ENCODE measurements around the gene ITGA2. TPM values are rescaled to one million over a fixed set of nuclear protein-coding genes. Genes with fewer than 3 reads are reported as not detected.

Gene ITGA2
- total RNA-seq, 4 donors from 2014 or later = 2.0 to 6.0 (median 3.1) TPM

DNA sequence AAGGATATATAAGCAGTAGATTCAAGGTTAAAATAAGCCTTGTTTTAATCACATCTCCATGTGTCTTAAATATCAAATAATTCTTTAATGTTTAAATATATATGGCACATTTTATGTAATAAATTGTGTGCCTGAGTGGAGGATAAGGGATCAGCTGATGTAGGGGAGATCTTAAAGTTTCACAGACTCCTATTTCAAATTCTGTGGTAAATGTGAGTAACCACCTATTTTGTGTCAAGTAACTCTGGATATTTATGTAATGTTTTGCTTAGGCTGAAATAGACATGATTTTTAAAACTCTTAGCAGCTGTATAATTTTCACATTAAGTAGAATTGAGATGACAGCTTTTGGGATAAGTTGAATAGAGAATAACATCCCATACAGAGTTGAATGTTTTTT is 41.3 kb upstream of the ITGA2 start:
- Histone ChIP-seq H3K9me3 (no peaks in the 10 kb centered on the region), H3K4me3 (replicated peaks in 1 of 3) (no peak overlapping the region), H3K4me1 (no peaks in the 10 kb centered on the region), H3K27me3 (no peaks in the 10 kb centered on the region), H3K27ac (no peak overlapping the region), H3K36me3 (no peaks in the 10 kb centered on the region)
- TF ChIP-seq CTCF (IDR thresholded peaks at IDR 0.05) = no peak
- no peak for TF ChIP-seq POLR2A (IDR thresholded peaks at IDR 0.05)
- no peak for DNase-seq
- intact Hi-C loops (cut with DNase I) = loop anchor here (5.0 kb wide), 1 partner anchor 149 kb away; no protein-coding TSS in a partner anchor

DNA sequence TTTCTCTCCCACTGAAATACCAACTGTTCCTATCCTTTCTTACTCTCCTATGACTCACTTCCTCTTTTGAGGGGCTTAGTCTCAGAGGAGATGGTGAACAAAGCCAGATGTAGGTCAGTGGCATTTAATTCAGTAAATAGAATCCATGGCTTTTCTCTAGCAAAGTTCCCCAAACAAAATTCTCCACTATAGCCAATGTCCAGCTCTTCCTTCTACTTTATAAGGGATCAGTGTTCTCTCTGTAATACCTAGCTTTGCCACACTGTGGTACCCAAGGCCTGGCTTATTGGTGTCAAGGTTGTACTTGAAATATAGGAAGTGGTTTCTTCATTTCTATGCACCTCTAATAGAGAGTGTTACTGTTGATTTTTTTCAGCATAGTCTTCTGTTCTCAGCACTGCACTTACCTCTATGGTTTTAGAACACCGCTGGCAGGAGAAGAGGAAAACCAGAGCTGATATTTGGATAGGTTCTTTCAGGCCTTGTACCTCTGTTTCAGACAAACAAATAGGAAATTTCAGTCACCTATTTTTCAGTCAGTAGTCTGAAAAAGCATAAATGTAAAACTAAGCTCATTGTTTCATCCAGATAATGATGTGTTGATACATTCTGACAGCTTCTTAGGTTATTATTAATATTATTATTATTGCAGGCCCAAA is 40.6 kb upstream of the ITGA2 start:
- intact Hi-C loops (cut with DNase I) = loop anchor here (5.0 kb wide), 1 partner anchor 149 kb away; no protein-coding TSS in a partner anchor
- DNase-seq = peak; percentile 57 to 69
- 7 to 19% methylated on average over 1 of the region's 1 CpG for WGBS, 2 donors

GRCh38 chr5:52950686-52951085 is 38.5 kb upstream of the ITGA2 start:
- Histone ChIP-seq H3K9me3 (no peaks in the 10 kb centered on the region), H3K27me3 (no peaks in the 10 kb centered on the region), H3K36me3 (no peaks in the 10 kb centered on the region), H3K27ac (no peak overlapping the region), H3K4me1 (no peaks in the 10 kb centered on the region), H3K4me3 (replicated peaks in 1 of 3) (no peak overlapping the region)
- intact Hi-C loops (cut with DNase I) = no loop called here
- no peak for DNase-seq
- TF ChIP-seq CTCF (IDR thresholded peaks at IDR 0.05) (no peak), POLR2A (IDR thresholded peaks at IDR 0.05) (no peak)
- WGBS, 2 donors = 91 to 95% methylated on average over 3 of the region's 3 CpGs

More for the DNA sequence above, 40.6 kb upstream of the ITGA2 start:
- Histone ChIP-seq H3K36me3 (no peaks in the 10 kb centered on the region), H3K9me3 (no peaks in the 10 kb centered on the region), H3K4me1 (no peaks in the 10 kb centered on the region), H3K27me3 (no peaks in the 10 kb centered on the region), H3K27ac (no peak overlapping the region), H3K4me3 (replicated peaks in 1 of 3) (no peak overlapping the region)
- peak; percentile 57 to 95 (median 79) for TF ChIP-seq CTCF (IDR thresholded peaks at IDR 0.05)
- no peak for TF ChIP-seq POLR2A (IDR thresholded peaks at IDR 0.05)

DNA sequence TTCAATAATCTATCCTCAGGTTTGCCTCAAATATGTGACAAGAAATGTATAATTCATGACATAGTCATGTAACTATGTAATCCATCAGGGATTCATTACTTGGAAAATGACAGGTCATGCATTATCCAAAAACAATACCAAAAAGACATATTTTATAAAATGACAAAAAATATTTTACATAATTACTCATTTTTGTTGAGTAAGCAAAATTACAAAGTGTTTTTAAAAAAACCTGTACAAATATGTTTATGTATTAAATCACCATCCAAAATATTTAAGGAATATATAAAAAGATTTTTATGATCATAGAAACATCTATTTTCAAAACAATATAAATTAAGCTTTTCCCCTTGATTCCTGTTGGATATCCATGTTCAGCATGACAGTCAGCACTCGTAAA is 36.7 kb upstream of the ITGA2 start:
- Histone ChIP-seq H3K9me3 (no peaks in the 10 kb centered on the region), H3K27ac (no peak overlapping the region), H3K27me3 (no peaks in the 10 kb centered on the region), H3K36me3 (no peaks in the 10 kb centered on the region), H3K4me3 (replicated peaks in 1 of 3) (no peak overlapping the region), H3K4me1 (no peaks in the 10 kb centered on the region)
- intact Hi-C loops (cut with DNase I) = no loop called here
- TF ChIP-seq POLR2A (IDR thresholded peaks at IDR 0.05) = no peak
- no peak for TF ChIP-seq CTCF (IDR thresholded peaks at IDR 0.05)
- 97 to 99% methylated on average over 1 of the region's 1 CpG for WGBS, 2 donors
- no peak for DNase-seq

DNA sequence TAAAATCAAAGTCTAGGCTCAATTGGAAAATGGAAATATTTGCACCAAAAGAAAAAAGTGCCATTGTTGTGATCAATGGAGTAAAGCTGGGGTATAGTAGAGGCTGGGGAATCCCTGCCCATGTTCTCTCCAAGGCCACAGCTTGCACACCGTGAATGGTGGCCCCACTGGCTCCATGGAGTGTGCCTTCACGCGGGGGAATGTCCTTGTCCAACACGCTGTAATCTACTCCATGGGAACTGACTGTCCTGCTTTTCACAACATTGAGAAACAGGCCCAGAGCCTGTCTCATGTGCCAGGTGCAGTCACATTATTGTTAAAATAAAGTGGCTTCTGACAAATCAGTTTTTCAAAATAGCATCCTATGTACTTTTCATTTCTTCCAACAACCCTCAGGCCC is 33.1 kb upstream of the ITGA2 start:
- H3K36me3 ChIP-seq = no peaks in the 10 kb centered on the region

More for the DNA sequence above, 33.1 kb upstream of the ITGA2 start:
- WGBS, 2 donors = 78 to 82% methylated on average over 4 of the region's 4 CpGs
- TF ChIP-seq CTCF (IDR thresholded peaks at IDR 0.05) (no peak), POLR2A (IDR thresholded peaks at IDR 0.05) (no peak)
- intact Hi-C loops (cut with DNase I) = no loop called here
- Histone ChIP-seq H3K4me1 (no peaks in the 10 kb centered on the region), H3K27ac (no peak overlapping the region), H3K9me3 (no peaks in the 10 kb centered on the region), H3K27me3 (no peaks in the 10 kb centered on the region), H3K4me3 (replicated peaks in 1 of 3) (no peak overlapping the region)
- no peak for DNase-seq

All from thyroid gland (tissue), 4 donors.